ENCODE results near the gene BMP5. TPM values are rescaled to one million over a fixed set of nuclear protein-coding genes. Genes with fewer than 3 reads are reported as not detected.

Gene BMP5
- total RNA-seq, 2 experiments from 2014 or later, result not detected

GRCh38 chr6:55777469-55777868, 97.9 kb downstream of the BMP5 start:
- Histone ChIP-seq H3K4me3 (ENCODE audit: low read length) (no peak overlapping the region), H3K27ac (ENCODE audit: low read depth in 1 of 2, low read length in 2 of 2) (no peak overlapping the region), H3K9me3 (ENCODE audit: control insufficient read depth in 1 of 2, insufficient read depth in 1 of 2, low read length in 2 of 2) (no peaks in the 10 kb centered on the region), H3K4me1 (ENCODE audit: insufficient read depth, low read length) (no peaks in the 10 kb centered on the region), H3K27me3 (ENCODE audit: control insufficient read depth in 1 of 2, insufficient read depth in 2 of 2, low read length in 2 of 2) (no peaks in the 10 kb centered on the region), H3K36me3 (ENCODE audit: insufficient read depth, low read length) (no peaks in the 10 kb centered on the region)
- Mint-ChIP-seq H3K4me1 (ENCODE audit: low read depth) (no peaks in the 10 kb centered on the region), H3K36me3 (ENCODE audit: low read depth) (no peaks in the 10 kb centered on the region), H3K27me3 (no peaks in the 10 kb centered on the region), H3K4me3 (no peak overlapping the region), H3K9me3 (peaks cover 9% of the 10 kb centered on the region), H3K27ac (no peak overlapping the region)
- TF ChIP-seq CTCF (IDR thresholded peaks at IDR 0.05), result no peak
- ATAC-seq (ENCODE audit: poor library complexity) (no peak), DNase-seq (no peak)
- ChIA-PET CTCF (no interaction called here), POLR2A (no interaction called here)
- intact Hi-C loops (cut with DNase I, micrococcal nuclease), result no loop called here

GRCh38 chr6:55776113-55776512, 99.3 kb downstream of the BMP5 start:
- Histone ChIP-seq H3K4me1 (ENCODE audit: insufficient read depth, low read length) (no peaks in the 10 kb centered on the region), H3K4me3 (ENCODE audit: low read length) (no peak overlapping the region), H3K27ac (ENCODE audit: low read depth in 1 of 2, low read length in 2 of 2) (no peak overlapping the region), H3K9me3 (ENCODE audit: control insufficient read depth in 1 of 2, insufficient read depth in 1 of 2, low read length in 2 of 2) (no peaks in the 10 kb centered on the region), H3K36me3 (ENCODE audit: insufficient read depth, low read length) (no peaks in the 10 kb centered on the region), H3K27me3 (ENCODE audit: control insufficient read depth in 1 of 2, insufficient read depth in 2 of 2, low read length in 2 of 2) (no peaks in the 10 kb centered on the region)
- DNase-seq (no peak), ATAC-seq (ENCODE audit: poor library complexity) (no peak)
- no peak overlapping the region for H3K4me3 Mint-ChIP-seq
- intact Hi-C loops (cut with DNase I, micrococcal nuclease), result no loop called here
- no peak overlapping the region for H3K27ac Mint-ChIP-seq
- H3K4me1 Mint-ChIP-seq (ENCODE audit: low read depth), result no peaks in the 10 kb centered on the region
- CTCF ChIA-PET, result no interaction called here
- peaks cover 11% of the 10 kb centered on the region for H3K9me3 Mint-ChIP-seq
- no peaks in the 10 kb centered on the region for H3K36me3 Mint-ChIP-seq (ENCODE audit: low read depth)
- POLR2A ChIA-PET, result no interaction called here
- no peak for TF ChIP-seq CTCF (IDR thresholded peaks at IDR 0.05)
- no peaks in the 10 kb centered on the region for H3K27me3 Mint-ChIP-seq

- Mint-ChIP-seq H3K27me3 (no peaks in the 10 kb centered on the region), H3K36me3 (ENCODE audit: low read depth) (no peaks in the 10 kb centered on the region), H3K4me3 (no peak overlapping the region), H3K4me1 (ENCODE audit: low read depth) (no peaks in the 10 kb centered on the region), H3K9me3 (peaks cover 12% of the 10 kb centered on the region), H3K27ac (no peak overlapping the region)
- DNase-seq (no peak), ATAC-seq (ENCODE audit: poor library complexity) (no peak)
- Histone ChIP-seq H3K27ac (ENCODE audit: low read depth in 1 of 2, low read length in 2 of 2) (no peak overlapping the region), H3K9me3 (ENCODE audit: control insufficient read depth in 1 of 2, insufficient read depth in 1 of 2, low read length in 2 of 2) (no peaks in the 10 kb centered on the region), H3K27me3 (ENCODE audit: control insufficient read depth in 1 of 2, insufficient read depth in 2 of 2, low read length in 2 of 2) (no peaks in the 10 kb centered on the region), H3K4me3 (ENCODE audit: low read length) (no peak overlapping the region), H3K36me3 (ENCODE audit: insufficient read depth, low read length) (no peaks in the 10 kb centered on the region), H3K4me1 (ENCODE audit: insufficient read depth, low read length) (no peaks in the 10 kb centered on the region)
- POLR2A ChIA-PET, result no interaction called here
- intact Hi-C loops (cut with DNase I, micrococcal nuclease), result no loop called here
- no peak for TF ChIP-seq CTCF (IDR thresholded peaks at IDR 0.05)
- CTCF ChIA-PET, result no interaction called here
These were observed 100.4 kb downstream of the BMP5 start for GRCh38 chr6:55775029-55775318.

Measured in CD4-positive, alpha-beta T cell (primary cell).